DOHH2 (cell line): ENCODE measurements around the gene MAGEF1.

ENCODE experiments used
- EZH2phosphoT487 ChIP-seq: fragments of 200-600 bp; sonication (generic); IDR thresholded peaks from 2 replicates; pipeline ENCODE4 v1.6.1; 2017; ENCODE audit warnings: borderline replicate concordance, mild to moderate bottlenecking, antibody characterized with exemption, low read length, moderate library complexity, mixed read lengths
- TF ChIP-seq, protein P1 (sequence below): fragments of 200-600 bp; sonication (generic); IDR thresholded peaks from one replicate; pipeline ENCODE4 v1.5.1; 2014; ENCODE audit warnings: antibody characterized with exemption, mild to moderate bottlenecking, low read depth, low read length; ENCODE audit not compliant: poor library complexity, severe bottlenecking

DNA sequence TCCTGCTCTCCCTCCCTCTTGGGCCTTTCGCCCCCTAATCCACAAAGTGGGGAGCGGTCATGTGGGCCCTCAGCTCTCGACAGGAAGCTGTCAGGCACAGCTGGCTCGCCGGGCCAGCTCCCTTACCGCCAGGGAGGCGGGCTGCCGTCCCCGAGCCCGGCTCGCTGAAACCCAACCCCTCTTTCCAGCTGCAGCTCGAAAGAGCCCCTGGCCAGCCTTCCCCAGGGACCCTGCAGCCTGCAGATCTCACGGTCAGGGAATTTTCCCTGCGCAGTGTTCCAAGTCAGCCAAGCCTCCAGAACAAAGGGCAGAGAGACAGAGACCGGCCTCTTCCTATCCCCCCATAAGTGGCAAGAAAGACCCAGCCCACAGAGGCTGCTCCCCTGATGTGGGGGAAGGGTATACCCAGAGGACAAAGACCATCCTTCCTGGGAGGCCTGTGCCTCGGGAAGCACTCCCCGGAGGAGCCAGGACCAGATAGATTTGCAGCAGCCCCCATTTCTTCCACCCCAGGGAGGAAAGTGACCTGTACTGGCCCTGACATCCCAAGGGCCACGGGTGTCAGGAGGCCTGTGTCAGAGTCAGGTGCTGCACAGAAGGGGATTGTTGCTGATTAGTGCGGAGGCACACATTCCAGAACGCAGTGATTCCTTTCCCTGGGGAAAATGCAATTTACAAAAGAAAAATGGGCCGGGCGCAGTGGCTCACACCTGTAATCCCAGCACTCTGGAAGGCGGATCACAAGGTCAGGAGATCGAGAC lies 32.6 kb downstream of the MAGEF1 start:
- TF ChIP-seq, protein P1, sequence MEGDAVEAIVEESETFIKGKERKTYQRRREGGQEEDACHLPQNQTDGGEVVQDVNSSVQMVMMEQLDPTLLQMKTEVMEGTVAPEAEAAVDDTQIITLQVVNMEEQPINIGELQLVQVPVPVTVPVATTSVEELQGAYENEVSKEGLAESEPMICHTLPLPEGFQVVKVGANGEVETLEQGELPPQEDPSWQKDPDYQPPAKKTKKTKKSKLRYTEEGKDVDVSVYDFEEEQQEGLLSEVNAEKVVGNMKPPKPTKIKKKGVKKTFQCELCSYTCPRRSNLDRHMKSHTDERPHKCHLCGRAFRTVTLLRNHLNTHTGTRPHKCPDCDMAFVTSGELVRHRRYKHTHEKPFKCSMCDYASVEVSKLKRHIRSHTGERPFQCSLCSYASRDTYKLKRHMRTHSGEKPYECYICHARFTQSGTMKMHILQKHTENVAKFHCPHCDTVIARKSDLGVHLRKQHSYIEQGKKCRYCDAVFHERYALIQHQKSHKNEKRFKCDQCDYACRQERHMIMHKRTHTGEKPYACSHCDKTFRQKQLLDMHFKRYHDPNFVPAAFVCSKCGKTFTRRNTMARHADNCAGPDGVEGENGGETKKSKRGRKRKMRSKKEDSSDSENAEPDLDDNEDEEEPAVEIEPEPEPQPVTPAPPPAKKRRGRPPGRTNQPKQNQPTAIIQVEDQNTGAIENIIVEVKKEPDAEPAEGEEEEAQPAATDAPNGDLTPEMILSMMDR: no peak
- TF ChIP-seq EZH2phosphoT487: no peak
